Ishikawa (cell line): ENCODE measurements around the gene FARSA.

Source experiments
- CEBPB ChIP-seq: IDR thresholded peaks from 2 replicates; pipeline ENCODE4 v1.6.1; 2012
- CREB1 ChIP-seq: IDR thresholded peaks from 2 replicates; pipeline ENCODE4 v1.6.1; 2012; ENCODE audit warnings: low read depth
- EGR1 ChIP-seq: IDR thresholded peaks from 2 replicates; pipeline ENCODE4 v1.6.1; 2012
- EP300 ChIP-seq: IDR thresholded peaks from 2 replicates; pipeline ENCODE4 v1.6.1; 2012; ENCODE audit warnings: borderline replicate concordance
- FOXM1 ChIP-seq: IDR thresholded peaks from 2 replicates; pipeline ENCODE4 v1.6.1; 2012; ENCODE audit warnings: low read depth, borderline replicate concordance
- MAX ChIP-seq: IDR thresholded peaks from 2 replicates; pipeline ENCODE4 v1.6.1; 2012
- NFIC ChIP-seq: IDR thresholded peaks from 2 replicates; pipeline ENCODE4 v1.6.1; 2012
- RAD21 ChIP-seq: IDR thresholded peaks from 2 replicates; pipeline ENCODE4 v1.6.1; 2012; ENCODE audit warnings: low read depth
- REST ChIP-seq: IDR thresholded peaks from 2 replicates; pipeline ENCODE4 v1.6.1; 2012; ENCODE audit warnings: low read depth, mild to moderate bottlenecking
- TAF1 ChIP-seq: IDR thresholded peaks from 2 replicates; pipeline ENCODE4 v1.6.1; 2012; ENCODE audit warnings: low read depth, mild to moderate bottlenecking
- TCF12 ChIP-seq: IDR thresholded peaks from 2 replicates; pipeline ENCODE4 v1.6.1; 2012; ENCODE audit warnings: low read depth
- TEAD4 ChIP-seq: IDR thresholded peaks from 2 replicates; pipeline ENCODE4 v1.6.1; 2012
- USF1 ChIP-seq: IDR thresholded peaks from 2 replicates; pipeline ENCODE4 v1.6.1; 2012
- YY1 ChIP-seq: IDR thresholded peaks from 2 replicates; pipeline ENCODE4 v1.6.1; 2012; ENCODE audit warnings: low read depth
- ZBTB7A ChIP-seq: IDR thresholded peaks from 2 replicates; pipeline ENCODE4 v1.6.1; 2012; ENCODE audit warnings: low read depth

Gene FARSA

GRCh38 chr19:12893582-12893981, 39.9 kb downstream of the FARSA start:
- TF ChIP-seq NFIC: no peak
- no peak for TF ChIP-seq REST
- TF ChIP-seq FOXM1: no peak
- TF ChIP-seq YY1: no peak
- no peak for TF ChIP-seq CREB1
- TF ChIP-seq TAF1: no peak
- no peak for TF ChIP-seq TEAD4

GRCh38 chr19:12891553-12892021, 41.9 kb downstream of the FARSA start:
- TF ChIP-seq USF1 (no peak), FOXM1 (no peak), YY1 (no peak), CREB1 (no peak), MAX (no peak), CEBPB (no peak), EP300 (no peak), NFIC (no peak), EGR1 (no peak), RAD21 (no peak), ZBTB7A (no peak), TEAD4 (no peak), TCF12 (no peak), REST (no peak; the same call in 1 of the 2 replicates)

GRCh38 chr19:12890787-12891552, 42.5 kb downstream of the FARSA start, which contains the start of gene GCDH:
Gene GCDH (plus strand): TSS chr19:12891160. CDS start chr19:12891305, 145 bp downstream.
- TF ChIP-seq TEAD4 (no peak), MAX (peak; percentile 82), FOXM1 (no peak), REST (no peak; the same call in 1 of the 2 replicates), TCF12 (no peak), RAD21 (peak; percentile 8; the same call in 1 of the 2 replicates), EP300 (no peak), CREB1 (peak; percentile 91), USF1 (no peak), YY1 (no peak), EGR1 (no peak), CEBPB (no peak), TAF1 (peak; percentile 66; the same call in 1 of the 2 replicates), NFIC (no peak), ZBTB7A (no peak)

- 0 out of 2 replicates have a peak, but pooled peaks have one; percentile 6 for TF ChIP-seq TEAD4
Observed at GRCh38 chr19:12890299-12890786, 43.2 kb downstream of the FARSA start.
